ENCODE data around the gene CALHM6. TPM values are rescaled to one million over a fixed set of nuclear protein-coding genes. Genes with fewer than 3 reads are reported as not detected.
"Not testable (repeated sequence)": the region's sequence is repeated elsewhere in the genome, so short reads cannot be mapped to it uniquely, and the experiment has no call there.

Gene CALHM6
- total RNA-seq, 4 donors from 2014 or later, result 2.0 to 14.0 TPM; not detected in 2

- H3K27ac ChIP-seq, result no peak overlapping the region
- H3K4me1 ChIP-seq, result no peaks in the 10 kb centered on the region
- no peak for DNase-seq
- H3K4me3 ChIP-seq, result no peak overlapping the region
- TF ChIP-seq POLR2A (IDR thresholded peaks at IDR 0.05), result no peak
- TF ChIP-seq CTCF (IDR thresholded peaks at IDR 0.05), result no peak
- no peaks in the 10 kb centered on the region for H3K36me3 ChIP-seq
- H3K9me3 ChIP-seq, result no peaks in the 10 kb centered on the region
- H3K27me3 ChIP-seq, result no peaks in the 10 kb centered on the region
These were observed 31.3 kb downstream of the CALHM6 start for GRCh38 chr6:116492331-116493067.

- H3K27me3 ChIP-seq, H3K36me3 ChIP-seq, DNase-seq, H3K9me3 ChIP-seq, H3K27ac ChIP-seq, H3K4me1 ChIP-seq, H3K4me3 ChIP-seq: not testable (repeated sequence)
These were observed 34.0 kb downstream of the CALHM6 start for GRCh38 chr6:116495161-116495560.

- H3K36me3 ChIP-seq, result no peaks in the 10 kb centered on the region
- H3K27me3 ChIP-seq, result no peaks in the 10 kb centered on the region
- no peak overlapping the region for H3K4me3 ChIP-seq
- no peak for DNase-seq
- TF ChIP-seq CTCF (IDR thresholded peaks at IDR 0.05) (no peak), POLR2A (IDR thresholded peaks at IDR 0.05) (no peak)
- H3K9me3 ChIP-seq, result no peaks in the 10 kb centered on the region
- no peak overlapping the region for H3K27ac ChIP-seq
- H3K4me1 ChIP-seq, result no peaks in the 10 kb centered on the region
These were observed 36.0 kb downstream of the CALHM6 start for GRCh38 chr6:116497113-116497676.

GRCh38 chr6:116500969-116501433, 39.8 kb downstream of the CALHM6 start:
- Histone ChIP-seq H3K4me1 (no peaks in the 10 kb centered on the region), H3K4me3 (no peak overlapping the region), H3K36me3 (no peaks in the 10 kb centered on the region), H3K27me3 (no peaks in the 10 kb centered on the region), H3K9me3 (no peaks in the 10 kb centered on the region), H3K27ac (no peak overlapping the region)
- TF ChIP-seq CTCF (IDR thresholded peaks at IDR 0.05), result no peak
- TF ChIP-seq POLR2A (IDR thresholded peaks at IDR 0.05), result no peak
- DNase-seq, result no peak

GRCh38 chr6:116507324-116507723, 46.1 kb downstream of the CALHM6 start:
- no peaks in the 10 kb centered on the region for H3K9me3 ChIP-seq
- H3K27ac ChIP-seq, result no peak overlapping the region
- H3K4me3 ChIP-seq, result no peak overlapping the region
- no peak for DNase-seq
- TF ChIP-seq CTCF (IDR thresholded peaks at IDR 0.05) (no peak), POLR2A (IDR thresholded peaks at IDR 0.05) (no peak)
- no peaks in the 10 kb centered on the region for H3K27me3 ChIP-seq
- H3K4me1 ChIP-seq, result no peaks in the 10 kb centered on the region
- no peaks in the 10 kb centered on the region for H3K36me3 ChIP-seq

GRCh38 chr6:116508527-116508926, 47.4 kb downstream of the CALHM6 start:
- Histone ChIP-seq H3K4me1 (peaks cover 0 to 7% (median 0%) of the 10 kb centered on the region in 4 donors), H3K36me3 (no peaks in the 10 kb centered on the region), H3K27me3 (no peaks in the 10 kb centered on the region), H3K9me3 (no peaks in the 10 kb centered on the region), H3K27ac (no peak overlapping the region), H3K4me3 (no peak overlapping the region)
- DNase-seq, result no peak
- TF ChIP-seq POLR2A (IDR thresholded peaks at IDR 0.05), result no peak
- TF ChIP-seq CTCF (IDR thresholded peaks at IDR 0.05), result no peak
